HepG2 (cell line): Measurements from ENCODE around the gene BLOC1S4. TPM values are rescaled to one million over a fixed set of nuclear protein-coding genes. Genes with fewer than 3 reads are reported as not detected.

Experiments
- FOXK2 ChIP-seq: fragments of 450-650 bp; IDR thresholded peaks from 2 replicates; pipeline ENCODE4 v1.6.1; 2016
- HNRNPK ChIP-seq: fragments of 200-400 bp; formaldehyde crosslinking; IDR thresholded peaks from 2 replicates; pipeline ENCODE4 v1.6.1; 2018; ENCODE audit warnings: low read length, low read depth, moderate library complexity, mild to moderate bottlenecking; ENCODE audit not compliant: poor library complexity, severe bottlenecking
- MAFK ChIP-seq, 2 experiments: IDR thresholded peaks in 1 of 2; conservative IDR thresholded peaks in 1 of 2; 2 replicates each; pipeline ENCODE4 v1.6.1; 2011; ENCODE audit warnings: improper control_type of control experiment in 2 of 2, low read length in 2 of 2
- MATR3 ChIP-seq: sonication (generic); formaldehyde crosslinking; IDR thresholded peaks from 2 replicates; pipeline ENCODE4 v1.4.0; 2020; ENCODE audit warnings: missing genetic modification reagents
- PAF1 ChIP-seq: IDR thresholded peaks from 2 replicates; pipeline ENCODE4 v1.6.1; 2016; ENCODE audit warnings: missing genetic modification reagents, missing compliant biosample characterization
- STAT5B ChIP-seq: sonication (generic); formaldehyde crosslinking; IDR thresholded peaks from 2 replicates; pipeline ENCODE4 v1.4.0; 2020; ENCODE audit warnings: missing genetic modification reagents
- TOPORS ChIP-seq: sonication (generic); formaldehyde crosslinking; IDR thresholded peaks from 2 replicates; pipeline ENCODE4 v1.8.0; 2023; ENCODE audit warnings: mild to moderate bottlenecking, missing genetic modification reagents
- ZBTB10 ChIP-seq: sonication (generic); formaldehyde crosslinking; IDR thresholded peaks from 2 replicates; pipeline ENCODE4 v1.4.0; 2020; ENCODE audit warnings: missing genetic modification reagents, borderline replicate concordance
- ZBTB4 ChIP-seq: sonication (generic); formaldehyde crosslinking; IDR thresholded peaks from 2 replicates; pipeline ENCODE4 v1.4.0; 2020; ENCODE audit warnings: missing genetic modification reagents, mild to moderate bottlenecking, borderline replicate concordance
- ZNF264 ChIP-seq: sonication (generic); formaldehyde crosslinking; IDR thresholded peaks from 2 replicates; pipeline ENCODE4 v1.4.0; 2020; ENCODE audit warnings: missing genetic modification reagents
- ZNF414 ChIP-seq: sonication (generic); formaldehyde crosslinking; IDR thresholded peaks from 2 replicates; pipeline ENCODE4 v1.5.0; 2020; ENCODE audit warnings: missing genetic modification reagents
- ZNF556 ChIP-seq: sonication (generic); formaldehyde crosslinking; IDR thresholded peaks from 2 replicates; pipeline ENCODE4 v1.4.0; 2020; ENCODE audit warnings: mild to moderate bottlenecking, missing genetic modification reagents, borderline replicate concordance
- ZNF674 ChIP-seq: sonication (generic); formaldehyde crosslinking; IDR thresholded peaks from 2 replicates; pipeline ENCODE4 v1.5.0; 2020; ENCODE audit warnings: low read depth, mild to moderate bottlenecking, missing genetic modification reagents
- ZNF687 ChIP-seq: sonication (generic); formaldehyde crosslinking; IDR thresholded peaks from 2 replicates; pipeline ENCODE4 v1.5.1; 2020; ENCODE audit warnings: mild to moderate bottlenecking, missing genetic modification reagents, moderate library complexity
- ZNF784 ChIP-seq: sonication (generic); formaldehyde crosslinking; IDR thresholded peaks from 2 replicates; pipeline ENCODE4 v1.5.1; 2020; ENCODE audit warnings: missing genetic modification reagents, mild to moderate bottlenecking, borderline replicate concordance
- polyA plus RNA-seq, 8 experiments: library from polyadenylated mRNA; depleted of rRNA in 3 of 8; stranded (reverse) in 7 of 8; unstranded in 1 of 8; fragments of >200 nt; fragmentation: Illumina TruSeq in 4 of 8; extraction: Trizol in 4 of 8; gene quantifications; 2 replicates each; pipeline versions ENCODE4 v1.2.1 to v1.2.3, GENCODE V29; 2011 to 2016; ENCODE audit warnings: low read depth in 4 of 8, missing spikeins in 1 of 8, mixed read lengths in 1 of 8; ENCODE audit not compliant: insufficient read depth in 1 of 8
- total RNA-seq, 5 experiments: library from RNA; depleted of rRNA; stranded (reverse); fragments of >200 nt; fragmentation: Illumina TruSeq; extraction: Trizol; gene quantifications; 2 replicates each; pipeline ENCODE4 v1.2.3, GENCODE V29; 2016; ENCODE audit warnings: low read depth in 1 of 5

The BLOC1S4 gene
- total and polyA plus RNA-seq, 2 of the 13 experiments (the other 11 are each of a cell fraction or from before 2014, with no cell fraction given), result 15.5 to 20.9 TPM

GRCh38 chr4:6695660-6696610 lies 20.0 kb upstream of the BLOC1S4 start (continued):
- peak; percentile 91; the same call in 1 of the 2 replicates for TF ChIP-seq ZBTB10 (CRISPR knock-in tag)
- TF ChIP-seq ZNF414 (CRISPR knock-in tag), result peak; percentile 93
- no peak for TF ChIP-seq ZNF674 (CRISPR knock-in tag)
- 0 out of 4 replicates have a peak, but pooled peaks of 1 of the 2 experiments have one; percentile 11 for TF ChIP-seq MAFK (conservative IDR thresholded peaks at IDR 0.05 in 1 of 2, IDR thresholded peaks at IDR 0.05 in 1 of 2; ENCODE audit: low read length in 2 of 2)
- peak; percentile 77 for TF ChIP-seq PAF1 (CRISPR knock-in tag)
- peak; percentile 91 for TF ChIP-seq ZNF687 (CRISPR knock-in tag)
- TF ChIP-seq STAT5B (CRISPR knock-in tag), result peak; percentile 41; the same call in 1 of the 2 replicates
- TF ChIP-seq FOXK2, result peak; percentile 98
- TF ChIP-seq HNRNPK, result no peak
- TF ChIP-seq ZNF784 (CRISPR knock-in tag), result peak; percentile 62; the same call in 1 of the 2 replicates
- 0 out of 2 replicates have a peak, but pooled peaks have one; percentile 41 for TF ChIP-seq ZNF556 (CRISPR knock-in tag)
- no peak for TF ChIP-seq MATR3 (CRISPR knock-in tag)
- 0 out of 2 replicates have a peak, but pooled peaks have one; percentile 51 for TF ChIP-seq TOPORS (CRISPR knock-in tag)
- TF ChIP-seq ZNF264 (CRISPR knock-in tag), result peak; percentile 95
- 0 out of 2 replicates have a peak, but pooled peaks have one; percentile 15 for TF ChIP-seq ZBTB4 (CRISPR knock-in tag)
